CD4-positive, alpha-beta T cell treated with Interleukin-15 for 4 hours (primary cell): ENCODE results near the gene FOXD1.
"Not testable (repeated sequence)": the region's sequence is repeated elsewhere in the genome, so short reads cannot be mapped to it uniquely, and the experiment has no call there.

Experiments
- DNase-seq: peaks from one replicate; pipeline ENCODE4 v3.0.0-alpha.2; 2020; ENCODE audit warnings: low spot score

Gene FOXD1

DNA sequence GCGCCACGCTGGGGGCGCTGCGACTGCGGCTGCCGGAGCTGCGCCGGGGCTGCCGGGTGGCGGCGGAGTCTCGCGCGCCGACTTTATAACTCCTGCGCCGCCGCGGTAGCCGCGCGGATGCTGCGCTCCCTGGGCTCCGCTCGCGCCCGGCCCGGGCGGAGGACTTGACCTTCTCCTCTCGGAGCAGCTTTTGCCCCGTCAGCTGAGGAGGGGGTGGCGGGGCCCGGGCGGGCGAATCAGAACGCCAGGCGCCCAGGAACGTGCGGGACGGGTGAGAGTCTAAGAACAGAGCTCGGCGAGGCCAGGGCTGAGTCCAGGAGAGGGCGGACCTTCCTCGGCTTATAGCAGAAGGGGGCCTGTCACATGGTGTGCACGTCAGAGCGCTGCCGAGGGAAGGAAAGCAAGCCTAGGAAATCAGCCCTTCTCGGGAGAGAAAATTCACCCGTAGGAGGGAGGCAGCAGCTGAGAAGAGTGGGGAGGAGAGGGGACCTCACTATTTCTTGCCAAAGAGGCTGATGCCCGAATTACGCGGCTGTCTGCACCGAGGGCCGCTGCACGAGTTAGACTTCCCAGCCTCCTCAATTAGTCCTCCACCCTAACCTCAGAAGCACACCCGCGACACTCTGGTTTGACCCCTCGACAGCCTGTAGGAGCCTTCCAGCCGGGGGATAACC is at the start of gene FOXD1:
Gene FOXD1 (minus strand): TSS at position 315 of the 674 bp plus-strand sequence. CDS start 415 bp downstream, outside the sequence.
- DNase-seq, result peak; percentile 27

DNA sequence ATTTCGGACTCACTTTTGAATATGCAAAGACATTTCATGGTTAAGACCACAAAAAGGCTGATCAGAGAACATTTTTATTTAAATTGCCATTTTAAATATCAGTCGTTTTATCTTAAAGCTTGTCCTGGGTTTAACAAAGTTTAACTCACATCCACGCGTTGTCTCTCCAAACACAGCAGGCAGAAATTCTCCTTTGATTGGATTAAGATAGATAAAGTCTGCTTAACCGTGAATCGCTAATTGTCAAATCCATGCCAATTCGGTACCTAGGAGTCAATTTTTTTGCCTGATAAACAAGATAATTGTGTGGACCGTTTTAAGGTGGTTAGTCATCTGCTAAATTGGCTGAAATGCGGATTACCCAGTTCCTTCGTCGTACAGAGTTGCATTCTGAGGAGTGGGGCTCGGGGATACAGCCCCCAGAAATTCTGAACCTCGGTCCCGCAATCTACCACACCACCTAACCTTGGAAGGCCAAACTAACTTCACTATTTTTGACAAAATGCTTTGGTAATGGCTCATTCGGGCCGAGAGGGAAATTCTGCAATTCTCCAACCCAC is 49.0 kb upstream of the FOXD1 start:
- DNase-seq, result no peak

- no peak for DNase-seq
Observed at GRCh38 chr5:73496984-73497457, 48.4 kb upstream of the FOXD1 start.

DNA sequence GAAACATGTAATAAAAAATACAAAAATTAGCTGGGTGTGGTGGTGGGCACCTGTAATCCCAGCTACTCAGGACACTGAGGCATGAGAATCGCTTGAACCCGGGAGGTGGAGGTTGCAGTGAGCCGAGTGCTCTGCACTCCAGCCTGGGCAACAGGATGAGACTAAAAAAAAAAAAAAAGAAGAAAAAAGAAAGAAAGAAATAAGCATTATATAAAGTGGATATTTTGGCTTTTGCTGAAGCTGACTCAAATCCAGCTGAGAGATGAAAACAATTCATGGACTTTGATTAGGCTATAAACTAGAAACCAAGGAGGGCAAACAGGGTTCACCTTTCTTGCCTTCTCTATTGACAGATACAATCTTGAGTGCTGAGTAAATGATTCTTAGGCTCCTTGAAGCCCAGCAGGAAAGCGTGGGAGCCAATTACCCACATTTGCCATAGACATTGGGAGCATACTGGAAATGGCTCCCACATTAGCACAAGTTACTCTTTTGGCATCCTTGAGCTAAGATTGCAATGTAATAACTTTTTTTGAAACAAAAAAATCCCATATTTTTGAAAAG is 47.3 kb upstream of the FOXD1 start:
- DNase-seq, result no peak

DNA sequence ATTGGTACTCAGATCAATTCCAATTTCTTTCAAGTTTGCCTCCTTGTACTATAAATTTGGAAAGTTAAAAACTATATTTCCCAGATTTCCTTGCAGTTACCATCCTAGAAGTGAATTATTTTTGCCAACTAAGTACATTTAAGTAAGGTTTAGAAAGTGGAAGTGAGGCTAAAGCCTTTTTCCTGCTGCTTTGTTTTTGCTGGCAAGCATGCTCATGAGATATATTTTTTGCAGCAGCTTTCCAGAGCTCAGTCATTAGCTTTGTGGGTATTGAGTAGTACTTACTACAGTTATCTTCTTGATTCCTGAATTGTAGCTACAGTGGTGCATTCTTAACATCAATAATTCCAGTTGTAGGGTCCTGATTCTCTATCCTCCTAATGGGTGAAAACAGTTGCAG is 46.1 kb upstream of the FOXD1 start:
- DNase-seq, result no peak

- no peak for DNase-seq
Observed at GRCh38 chr5:73493421-73493820, 44.8 kb upstream of the FOXD1 start.

GRCh38 chr5:73491155-73491554 is 42.6 kb upstream of the FOXD1 start:
- DNase-seq, result no peak

- no peak for DNase-seq
Observed at GRCh38 chr5:73490088-73490487, 41.5 kb upstream of the FOXD1 start.

DNA sequence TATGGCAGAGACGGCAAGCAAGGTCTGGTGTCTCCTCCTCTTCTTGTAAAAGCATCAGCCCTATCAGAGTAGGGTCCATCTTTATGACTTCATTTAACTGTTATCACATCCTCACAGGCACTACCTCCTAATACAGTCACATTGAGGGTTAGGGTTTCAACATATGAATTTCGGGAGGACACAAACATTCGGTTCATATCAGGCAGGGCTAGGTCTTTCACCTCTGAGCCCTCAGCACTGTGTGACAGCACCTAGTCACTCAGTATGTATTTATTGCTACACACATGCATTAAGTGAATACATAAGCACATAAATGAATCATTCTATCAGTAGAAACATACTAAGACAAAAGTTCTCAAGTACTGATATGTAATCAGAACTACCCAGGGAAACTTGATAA is 40.2 kb upstream of the FOXD1 start:
- DNase-seq, result no peak

DNA sequence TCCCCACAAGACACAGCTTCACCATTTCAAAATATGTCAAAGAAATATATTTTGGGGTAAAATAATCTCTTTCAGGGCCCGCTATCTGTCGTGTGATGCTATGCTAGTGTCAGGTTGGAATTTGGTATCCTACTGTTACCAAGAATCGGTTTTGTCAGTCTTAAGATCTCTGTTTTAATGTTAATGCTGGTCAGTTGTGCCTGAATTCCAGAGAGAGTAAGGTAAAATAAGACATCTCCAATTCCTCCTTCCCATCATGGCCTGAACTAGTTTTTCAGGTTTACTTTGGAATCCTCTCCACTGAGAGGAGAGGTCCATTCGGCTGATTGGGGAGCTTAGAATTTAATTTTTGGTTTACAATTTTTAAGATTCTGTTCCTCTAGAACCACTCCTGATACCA is 39.2 kb upstream of the FOXD1 start:
- DNase-seq, result no peak

- not testable (repeated sequence) for DNase-seq
Observed at GRCh38 chr5:73487257-73487656, 38.7 kb upstream of the FOXD1 start.

DNA sequence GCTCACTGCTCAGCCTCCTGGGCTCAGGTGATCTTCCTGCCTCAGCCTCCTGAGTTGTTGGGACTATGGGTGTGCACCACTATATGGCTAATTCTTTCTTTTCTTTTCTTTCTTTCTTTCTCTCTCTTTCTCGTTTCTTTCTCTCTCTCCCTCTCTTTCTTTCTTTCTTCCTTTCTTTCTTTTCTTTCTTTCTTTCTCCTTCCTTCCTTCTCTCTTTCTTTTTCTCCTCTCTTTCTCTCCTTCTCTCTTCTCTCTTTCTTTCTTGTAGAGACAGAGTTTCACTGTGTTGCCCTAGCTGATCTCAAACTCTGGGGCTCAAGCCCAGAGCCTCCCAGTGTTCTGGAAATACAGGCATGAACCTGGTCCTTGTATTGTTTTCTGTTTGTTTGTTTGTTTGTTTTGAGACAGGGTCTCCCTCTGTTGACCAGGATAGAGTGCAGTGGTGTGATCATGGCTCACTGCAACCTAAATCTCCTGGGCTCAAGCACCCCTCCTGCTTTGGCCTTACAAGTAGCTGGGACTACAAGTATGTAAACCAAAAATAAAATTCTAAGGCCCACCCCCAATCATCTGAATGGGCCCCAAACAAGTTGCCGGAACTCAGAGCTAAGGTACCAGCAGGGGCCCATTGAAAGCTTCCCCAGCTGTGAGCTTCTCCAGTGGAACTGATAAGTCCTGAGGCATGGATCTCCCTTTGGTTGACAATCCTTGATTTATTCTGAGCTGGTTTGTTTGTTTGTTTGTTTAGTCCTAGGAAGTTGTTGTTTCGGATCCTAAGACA is 37.7 kb upstream of the FOXD1 start:
- DNase-seq, result no peak

GRCh38 chr5:73485715-73486114 is 37.1 kb upstream of the FOXD1 start:
- no peak for DNase-seq

DNA sequence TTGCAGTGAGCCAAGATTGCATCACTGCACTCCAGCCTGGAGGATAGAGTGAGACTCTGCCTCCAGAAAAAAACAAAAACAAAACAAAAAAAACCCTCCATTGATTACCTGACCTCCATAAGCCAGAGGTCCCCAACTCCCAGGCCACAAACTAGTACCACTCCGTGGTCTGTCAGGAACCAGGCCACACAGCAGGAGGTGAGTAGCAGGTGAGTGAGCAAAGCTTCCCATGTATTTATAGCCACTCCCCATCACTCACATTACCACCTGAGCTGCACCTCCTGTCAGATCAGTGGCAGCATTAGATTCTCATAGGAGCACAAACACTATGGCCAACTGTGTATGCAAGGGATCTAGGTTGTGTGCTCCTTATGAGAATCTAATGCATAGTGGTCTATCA is 35.9 kb upstream of the FOXD1 start:
- no peak for DNase-seq

GRCh38 chr5:73483676-73484075 is 35.1 kb upstream of the FOXD1 start:
- no peak for DNase-seq

DNA sequence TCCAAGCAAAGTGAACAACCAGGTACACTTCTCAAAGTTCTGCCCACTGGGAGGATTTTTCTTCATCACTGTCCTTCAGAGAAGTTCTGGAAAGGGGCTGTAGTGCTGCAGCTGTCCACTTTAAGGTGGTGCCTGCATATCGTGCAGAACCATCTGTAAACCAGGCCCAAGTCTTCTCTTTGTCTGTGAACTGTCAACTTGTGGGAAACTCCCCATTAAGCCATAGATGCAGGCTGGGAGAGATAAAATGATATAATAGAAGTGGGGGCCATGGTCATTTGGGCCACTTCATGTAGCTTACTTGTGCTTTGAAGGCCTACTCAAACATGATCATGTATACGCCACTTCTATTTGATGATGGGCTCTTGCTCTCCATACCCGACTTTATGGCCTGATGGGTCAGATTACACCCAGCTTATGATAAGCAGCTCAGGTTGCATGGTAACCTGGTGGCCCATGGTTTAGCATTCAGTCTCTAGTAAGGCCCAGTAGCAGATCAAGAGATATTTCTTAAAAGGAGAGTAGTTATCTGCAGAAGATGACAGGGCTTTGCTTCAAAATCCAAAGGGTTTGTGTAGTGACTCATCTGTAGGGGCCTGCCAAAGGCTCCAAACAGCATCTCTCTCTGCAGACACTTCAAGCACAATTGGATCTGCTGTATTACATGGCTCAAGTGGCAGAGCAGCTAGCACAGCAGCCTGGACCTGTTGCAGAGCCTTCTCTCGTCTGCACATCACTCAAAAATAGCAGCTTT is 34.0 kb upstream of the FOXD1 start:
- DNase-seq, result no peak

- DNase-seq, result no peak
Observed at GRCh38 chr5:73480500-73480899, 31.9 kb upstream of the FOXD1 start.

DNA sequence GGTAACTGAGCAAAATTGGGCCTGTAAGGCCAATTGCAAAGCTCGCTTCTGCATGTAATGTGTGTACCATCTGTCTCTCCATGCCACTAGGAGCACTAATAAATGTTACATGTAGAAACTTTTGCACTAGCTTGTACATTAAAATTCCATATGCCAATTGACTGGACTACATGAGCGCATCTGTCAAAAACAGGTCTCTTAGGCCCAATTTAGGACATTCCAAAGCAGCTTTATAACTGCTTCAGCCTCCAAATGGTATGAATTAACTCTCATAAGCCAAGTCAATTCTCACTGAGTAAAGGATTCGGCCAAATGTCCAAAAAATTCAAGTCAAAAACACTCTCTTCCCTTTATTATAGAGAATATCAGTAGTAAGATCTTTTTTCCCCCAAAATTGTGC is 23.5 kb upstream of the FOXD1 start:
- no peak for DNase-seq

- no peak for DNase-seq
Observed at GRCh38 chr5:73471654-73472053, 23.1 kb upstream of the FOXD1 start.

DNA sequence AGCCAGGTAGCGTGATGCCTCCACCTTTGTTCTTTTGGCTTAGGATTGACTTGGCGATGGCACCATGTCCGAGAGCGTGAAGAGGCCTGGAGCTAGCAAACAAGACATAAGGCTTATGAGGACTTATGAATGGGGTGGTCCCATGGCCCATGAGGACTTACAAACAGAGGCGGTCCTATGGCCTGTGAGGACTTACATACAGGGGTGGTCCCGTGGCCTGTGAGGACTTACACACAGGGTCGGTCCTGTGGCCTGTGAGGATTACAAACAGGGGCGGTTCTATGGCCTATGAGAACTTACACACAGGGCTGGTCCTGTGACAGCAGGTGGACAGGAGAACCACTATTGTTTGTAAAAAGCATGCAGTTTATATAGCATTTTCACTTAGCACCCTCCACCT is 21.3 kb upstream of the FOXD1 start:
- no peak for DNase-seq

DNA sequence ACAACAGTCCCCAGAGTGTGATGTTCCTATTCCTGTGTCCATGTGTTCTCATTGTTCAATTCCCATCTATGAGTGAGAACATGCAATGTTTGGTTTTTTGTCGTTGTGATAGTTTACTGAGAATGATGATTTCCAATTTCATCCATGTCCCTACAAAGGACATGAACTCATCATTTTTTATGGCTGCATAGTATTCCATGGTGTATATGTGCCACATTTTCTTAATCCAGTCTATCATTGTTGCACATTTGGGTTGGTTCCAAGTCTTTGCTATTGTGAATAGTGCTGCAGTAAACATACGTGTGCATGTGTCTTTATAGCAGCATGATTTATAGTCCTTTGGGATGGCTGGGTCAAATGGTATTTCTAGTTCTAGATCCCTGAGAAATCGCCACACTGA is 20.1 kb upstream of the FOXD1 start:
- DNase-seq, result not testable (repeated sequence)
